ENCODE results near the gene GRAMD2A. TPM values are rescaled to one million over a fixed set of nuclear protein-coding genes. Genes with fewer than 3 reads are reported as not detected.

The GRAMD2A gene
- total RNA-seq, 3 donors from 2014 or later (not counting 1 experiment from before 2014, with no cell fraction given): not detected

- 84% methylated on average over 14 of the region's 14 CpGs for WGBS (ENCODE audit: insufficient coverage)
- no peak overlapping the region for H3K4me3 ChIP-seq (ENCODE audit: low read length)
- TF ChIP-seq CTCF (IDR thresholded peaks at IDR 0.05): no peak
- Mint-ChIP-seq H3K9me3 (no peaks in the 10 kb centered on the region), H3K27me3 (ENCODE audit: low read depth in 2 of 2) (no peaks in the 10 kb centered on the region), H3K36me3 (no peaks in the 10 kb centered on the region), H3K27ac (peak overlapping the region in 1 of 2 donors; percentile 76), H3K4me1 (peaks cover 6 to 10% of the 10 kb centered on the region in 2 donors), H3K4me3 (peak overlapping the region; percentile 85)
- intact Hi-C loops (cut with micrococcal nuclease): loop anchor here (5.0 kb wide), 1 partner anchor 708 kb away; no protein-coding TSS in a partner anchor
- ATAC-seq (no peak), DNase-seq (no peak)
- H3K9me3 ChIP-seq (ENCODE audit: control insufficient read depth, insufficient read depth, low read length): no peaks in the 10 kb centered on the region
- H3K27me3 ChIP-seq (ENCODE audit: control insufficient read depth, insufficient read depth, low read length): no peaks in the 10 kb centered on the region
- H3K4me1 ChIP-seq (ENCODE audit: control insufficient read depth, insufficient read depth, low read length): peaks cover 6% of the 10 kb centered on the region
- no peak overlapping the region for H3K27ac ChIP-seq (ENCODE audit: low read length)
- H3K36me3 ChIP-seq (ENCODE audit: control insufficient read depth, insufficient read depth, low read length): no peaks in the 10 kb centered on the region
These were observed 42.5 kb downstream of the GRAMD2A start for GRCh38 chr15:72155003-72155621.

- H3K27ac ChIP-seq (ENCODE audit: low read length): no peak overlapping the region
- no peak for TF ChIP-seq CTCF (IDR thresholded peaks at IDR 0.05)
- peaks cover 6% of the 10 kb centered on the region for H3K4me1 ChIP-seq (ENCODE audit: control insufficient read depth, insufficient read depth, low read length)
- intact Hi-C loops (cut with micrococcal nuclease): no loop called here
- WGBS (ENCODE audit: insufficient coverage): 92% methylated on average over 7 of the region's 7 CpGs
- H3K4me3 ChIP-seq (ENCODE audit: low read length): no peak overlapping the region
- Mint-ChIP-seq H3K27ac (no peak overlapping the region), H3K36me3 (no peaks in the 10 kb centered on the region), H3K27me3 (ENCODE audit: low read depth in 2 of 2) (no peaks in the 10 kb centered on the region), H3K9me3 (no peaks in the 10 kb centered on the region), H3K4me1 (peaks cover 6 to 10% of the 10 kb centered on the region in 2 donors), H3K4me3 (no peak overlapping the region)
- ATAC-seq (no peak), DNase-seq (no peak)
- no peaks in the 10 kb centered on the region for H3K36me3 ChIP-seq (ENCODE audit: control insufficient read depth, insufficient read depth, low read length)
- no peaks in the 10 kb centered on the region for H3K27me3 ChIP-seq (ENCODE audit: control insufficient read depth, insufficient read depth, low read length)
- no peaks in the 10 kb centered on the region for H3K9me3 ChIP-seq (ENCODE audit: control insufficient read depth, insufficient read depth, low read length)
These were observed 43.3 kb downstream of the GRAMD2A start for GRCh38 chr15:72154316-72154715.

GRCh38 chr15:72153269-72154000, 44.2 kb downstream of the GRAMD2A start:
- no peaks in the 10 kb centered on the region for H3K36me3 ChIP-seq (ENCODE audit: control insufficient read depth, insufficient read depth, low read length)
- no peak overlapping the region for H3K4me3 ChIP-seq (ENCODE audit: low read length)
- TF ChIP-seq CTCF (IDR thresholded peaks at IDR 0.05): no peak
- no peaks in the 10 kb centered on the region for H3K9me3 Mint-ChIP-seq
- no peak overlapping the region for H3K4me3 Mint-ChIP-seq
- WGBS (ENCODE audit: insufficient coverage): 97% methylated on average over 5 of the region's 5 CpGs
- H3K27ac ChIP-seq (ENCODE audit: low read length): no peak overlapping the region
- no peaks in the 10 kb centered on the region for H3K27me3 Mint-ChIP-seq (ENCODE audit: low read depth in 2 of 2)
- DNase-seq (no peak), ATAC-seq (no peak)
- no peaks in the 10 kb centered on the region for H3K9me3 ChIP-seq (ENCODE audit: control insufficient read depth, insufficient read depth, low read length)
- H3K4me1 Mint-ChIP-seq: peaks cover 6 to 10% of the 10 kb centered on the region in 2 donors
- intact Hi-C loops (cut with micrococcal nuclease): no loop called here
- no peaks in the 10 kb centered on the region for H3K36me3 Mint-ChIP-seq
- peaks cover 6% of the 10 kb centered on the region for H3K4me1 ChIP-seq (ENCODE audit: control insufficient read depth, insufficient read depth, low read length)
- H3K27ac Mint-ChIP-seq: no peak overlapping the region
- no peaks in the 10 kb centered on the region for H3K27me3 ChIP-seq (ENCODE audit: control insufficient read depth, insufficient read depth, low read length)
